Eye (tissue), 1 donor: ENCODE results near the gene COMMD1.
"Not testable (repeated sequence)": the region's sequence is repeated elsewhere in the genome, so short reads cannot be mapped to it uniquely, and the experiment has no call there.

ENCODE experiments used
- DNase-seq: peaks from one replicate; pipeline ENCODE4 v3.0.0-alpha.2; 2015

The COMMD1 gene

GRCh38 chr2:62032096-62032495, 126.6 kb downstream of the COMMD1 start:
- DNase-seq, result no peak

DNA sequence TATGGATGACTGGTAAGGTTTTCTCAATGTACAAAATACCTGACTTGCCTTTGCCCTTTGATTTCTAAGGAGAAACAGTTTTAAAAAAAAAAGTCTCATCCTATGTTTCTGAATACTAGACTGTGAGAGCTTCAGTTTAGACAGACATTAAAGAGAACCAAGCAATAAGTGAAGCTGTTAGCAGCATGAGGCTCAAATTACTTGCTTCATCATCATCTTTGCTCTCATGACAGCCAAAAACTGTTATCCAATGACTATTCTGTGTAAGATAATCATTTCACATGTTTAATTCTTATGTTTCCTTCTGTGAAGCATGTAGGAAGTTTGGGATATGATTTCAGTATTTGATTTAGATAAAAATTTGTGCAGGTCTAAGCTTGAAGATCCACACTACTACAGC, 129.2 kb downstream of the COMMD1 start:
- DNase-seq, result no peak

DNA sequence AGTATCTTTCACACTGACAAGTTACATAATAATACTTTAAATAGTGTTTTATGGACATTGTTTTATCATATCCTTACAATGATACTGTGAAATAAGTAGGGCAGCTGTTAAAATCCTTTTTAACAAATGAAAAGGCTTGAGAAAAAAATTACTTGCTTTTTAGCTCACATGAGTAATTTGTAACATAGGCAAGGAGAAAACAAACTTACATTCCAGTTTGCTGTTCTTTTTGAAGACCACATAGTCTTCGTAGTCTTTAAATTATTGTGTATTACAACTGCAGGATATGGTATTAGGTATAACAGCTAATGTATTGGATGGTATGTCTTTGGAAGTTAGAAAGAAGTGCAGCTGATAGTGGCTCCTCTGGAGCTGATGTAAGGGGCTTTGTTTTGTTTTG, 130.8 kb downstream of the COMMD1 start:
- DNase-seq, result no peak

DNA sequence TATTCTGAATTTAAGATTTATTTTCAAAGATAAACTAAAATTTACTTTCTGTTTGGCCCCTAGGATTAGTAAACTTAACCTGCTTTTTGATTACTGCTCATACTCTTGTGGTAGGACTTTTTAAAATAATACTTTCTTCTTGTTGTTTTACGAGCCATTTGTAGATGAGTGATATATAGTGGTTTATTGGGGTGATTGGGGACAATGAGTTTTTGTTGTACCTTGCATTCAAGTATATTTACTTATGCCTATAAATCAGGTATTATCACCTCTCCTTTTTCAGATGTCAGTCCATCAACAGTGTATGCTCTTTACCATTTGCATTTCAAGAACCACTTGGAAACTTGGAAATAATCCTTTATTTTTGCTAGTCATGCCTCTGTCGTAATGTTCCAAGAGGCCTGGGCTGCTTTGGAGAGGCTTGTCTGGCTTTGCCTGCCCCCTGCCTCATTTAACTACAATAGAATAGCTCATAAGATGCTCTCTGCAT, 131.3 kb downstream of the COMMD1 start:
- no peak for DNase-seq

GRCh38 chr2:62038975-62039771, 133.7 kb downstream of the COMMD1 start:
- no peak for DNase-seq

- DNase-seq, result no peak
Observed at GRCh38 chr2:62040926-62041325, 135.5 kb downstream of the COMMD1 start.

DNA sequence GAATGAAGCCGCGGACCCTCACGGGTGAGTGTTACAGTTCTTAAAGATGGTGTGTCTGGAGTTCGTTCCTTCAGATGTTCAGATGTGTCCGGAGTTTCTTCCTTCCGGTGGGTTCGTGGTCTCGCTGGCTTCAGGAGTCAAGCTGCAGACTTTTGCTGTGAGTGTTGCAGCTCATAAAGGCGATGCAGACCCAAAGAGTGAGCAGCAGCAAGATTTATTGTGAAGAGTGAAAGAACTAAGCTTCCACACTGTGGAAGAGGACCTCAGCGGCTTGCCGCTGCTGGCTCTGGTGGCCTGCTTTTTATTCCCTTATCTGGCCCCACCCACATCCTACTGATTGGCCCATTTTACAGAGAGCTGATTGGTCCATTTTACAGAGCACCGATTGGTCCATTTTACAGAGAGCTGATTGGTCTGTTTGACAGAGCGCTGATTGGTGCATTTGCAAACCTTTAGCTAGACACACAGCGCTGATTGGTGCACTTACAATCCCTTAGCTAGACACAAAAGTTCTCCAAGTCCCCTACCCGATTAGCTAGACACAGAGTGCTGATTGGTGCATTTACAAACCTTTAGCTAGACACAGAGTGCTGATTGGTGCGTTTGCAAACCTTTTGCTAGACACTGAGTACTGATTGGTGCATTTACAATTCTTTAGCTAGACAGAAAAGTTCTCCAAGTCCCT, 136.4 kb downstream of the COMMD1 start:
- not testable (repeated sequence) for DNase-seq

GRCh38 chr2:62042400-62042799, 136.9 kb downstream of the COMMD1 start:
- DNase-seq, result no peak

- DNase-seq, result no peak
Observed at GRCh38 chr2:62042944-62043343, 137.5 kb downstream of the COMMD1 start.

DNA sequence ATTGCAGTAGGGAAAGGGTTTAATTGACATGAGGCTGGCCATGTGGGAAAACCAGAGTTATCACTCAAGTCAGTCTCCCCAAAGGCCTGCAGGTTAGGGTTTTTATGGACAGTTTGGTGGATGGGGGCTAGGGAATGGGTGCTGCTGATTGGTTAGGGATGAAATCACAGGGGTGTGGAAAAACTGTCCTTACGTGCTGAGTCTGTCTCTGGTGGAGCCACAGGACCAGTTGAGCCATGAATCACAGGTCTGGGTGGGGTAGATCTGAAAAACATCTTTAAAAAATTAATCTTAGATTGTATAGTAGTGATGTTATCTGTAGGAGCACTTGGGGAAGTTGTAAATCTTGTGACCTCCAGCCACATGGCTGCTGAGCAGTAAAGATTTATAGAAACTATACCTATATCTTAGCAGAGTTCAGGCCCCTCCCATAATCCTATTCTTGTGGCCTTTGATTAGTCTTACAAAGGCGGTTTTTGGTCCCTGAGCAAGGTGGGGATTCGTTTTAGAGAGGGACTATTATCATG, 139.6 kb downstream of the COMMD1 start:
- DNase-seq, result no peak

DNA sequence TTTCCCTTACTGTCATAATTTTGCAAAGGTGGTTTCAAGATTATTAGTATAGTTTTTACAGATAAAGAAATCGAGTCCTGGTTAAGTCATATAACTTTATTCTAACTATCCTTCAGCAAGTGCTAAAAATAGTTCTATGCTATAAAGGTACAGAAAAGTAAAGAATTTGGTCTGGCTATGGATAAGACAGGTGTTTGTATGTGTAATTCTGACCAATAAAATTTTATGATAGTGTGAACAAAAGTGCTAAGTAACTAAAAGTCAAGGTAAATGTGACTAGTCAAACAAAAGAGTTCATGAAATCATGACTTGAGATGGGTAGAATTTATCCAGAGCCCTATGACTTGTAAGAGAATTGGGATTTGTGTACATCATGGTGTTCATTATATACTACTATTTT, 140.7 kb downstream of the COMMD1 start:
- no peak for DNase-seq

GRCh38 chr2:62050456-62051045, 145.1 kb downstream of the COMMD1 start:
- DNase-seq, result no peak

- DNase-seq, result no peak
Observed at GRCh38 chr2:62054029-62054791, 148.7 kb downstream of the COMMD1 start.

- DNase-seq, result no peak
Observed at GRCh38 chr2:62054916-62055450, 149.5 kb downstream of the COMMD1 start.

GRCh38 chr2:62055724-62056336, 150.4 kb downstream of the COMMD1 start:
- DNase-seq, result no peak

DNA sequence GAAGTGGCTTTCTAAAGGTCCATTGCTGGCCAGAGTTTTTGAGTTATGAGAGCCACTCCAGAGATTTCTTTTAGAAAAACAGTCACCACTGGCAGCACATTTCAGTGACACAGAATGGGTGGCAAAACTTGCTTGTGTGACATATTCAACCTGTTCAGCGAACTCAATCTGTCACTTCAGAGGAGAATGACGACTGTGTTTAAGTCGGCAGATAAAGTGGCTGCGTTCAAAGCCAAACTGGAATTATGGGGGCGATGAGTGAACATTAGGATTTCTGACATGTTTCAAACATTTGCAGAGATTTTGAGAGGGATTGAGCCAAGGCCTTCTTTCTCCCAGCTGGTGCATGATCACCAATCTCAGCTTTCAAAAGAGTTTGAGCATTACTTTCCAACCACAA, 150.9 kb downstream of the COMMD1 start:
- DNase-seq, result no peak

DNA sequence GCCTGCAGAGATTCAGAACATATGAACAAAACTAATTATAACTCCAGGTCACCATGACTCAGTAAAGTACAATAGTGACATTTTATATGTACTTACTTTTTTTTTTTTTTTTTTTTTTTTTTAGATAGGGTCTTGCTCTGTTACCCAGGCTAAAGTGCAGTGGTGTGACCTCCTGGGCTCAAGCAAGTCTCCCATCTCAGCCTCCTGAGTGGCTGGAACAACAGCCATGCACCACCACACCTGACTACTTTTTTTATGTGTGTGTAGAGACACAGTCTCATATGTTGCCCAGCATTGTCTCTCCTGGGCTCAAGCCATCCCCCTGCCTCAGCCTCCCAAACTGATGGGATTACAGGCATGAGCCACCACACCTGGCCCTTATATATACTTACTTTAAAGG, 159.8 kb downstream of the COMMD1 start:
- no peak for DNase-seq

DNA sequence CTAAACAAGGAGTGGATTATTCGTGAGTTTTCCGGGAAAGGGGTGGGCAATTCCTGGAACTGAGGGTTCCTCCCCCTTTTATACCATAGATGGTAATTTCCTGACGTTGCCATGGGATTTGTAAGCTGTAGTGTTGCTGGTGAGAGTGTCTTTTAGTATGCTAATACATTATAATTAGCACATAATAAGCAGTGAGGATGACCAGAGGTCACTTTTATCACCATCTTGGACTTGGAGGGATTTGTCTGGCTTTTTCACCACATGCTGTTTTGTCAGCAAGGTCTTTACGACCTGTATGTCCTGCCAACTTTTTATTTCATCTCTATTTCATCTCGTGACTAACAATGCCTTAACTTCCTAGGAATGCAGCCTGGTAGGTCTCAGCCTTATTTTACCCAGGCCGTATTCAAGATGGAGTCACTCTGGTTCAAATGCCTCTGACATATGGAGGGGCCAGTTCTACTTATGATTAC, 165.7 kb downstream of the COMMD1 start:
- DNase-seq, result no peak

GRCh38 chr2:62071760-62072680, 166.5 kb downstream of the COMMD1 start:
- no peak for DNase-seq

DNA sequence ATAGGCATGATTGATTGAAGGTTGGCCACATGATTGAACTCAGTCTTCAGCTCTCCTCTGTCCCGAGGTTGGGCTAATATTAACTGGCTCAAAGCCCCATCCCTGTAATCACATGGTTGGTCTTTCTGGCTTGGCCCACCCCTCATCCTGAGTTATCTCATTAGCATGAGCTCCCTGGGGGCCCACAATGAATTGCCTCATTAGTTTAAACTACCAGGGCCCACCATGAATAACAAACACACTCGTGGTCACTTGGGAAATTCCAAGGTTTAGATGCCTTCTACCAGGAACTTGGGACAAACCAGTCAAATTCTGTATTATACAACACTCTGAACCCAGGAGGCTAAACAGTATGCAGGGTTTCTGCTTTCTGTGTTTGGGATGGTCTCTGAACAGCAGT, 168.8 kb downstream of the COMMD1 start:
- DNase-seq, result no peak
